HepG2 (cell line): ENCODE results near the gene RASIP1. TPM values are rescaled to one million over a fixed set of nuclear protein-coding genes. Genes with fewer than 3 reads are reported as not detected.

ENCODE experiments used
- ATF5 ChIP-seq: sonication (generic); formaldehyde crosslinking; IDR thresholded peaks from 2 replicates; pipeline ENCODE4 v1.4.0; 2020; ENCODE audit warnings: mild to moderate bottlenecking, low read depth, missing genetic modification reagents
- FOXP4 ChIP-seq: sonication (generic); formaldehyde crosslinking; IDR thresholded peaks from 2 replicates; pipeline ENCODE4 v1.4.0; 2020; ENCODE audit warnings: missing genetic modification reagents
- KIAA2018 ChIP-seq: sonication (generic); formaldehyde crosslinking; IDR thresholded peaks from 2 replicates; pipeline ENCODE4 v1.5.0; 2020; ENCODE audit warnings: mild to moderate bottlenecking, missing genetic modification reagents, borderline replicate concordance
- MLXIP ChIP-seq: sonication (generic); formaldehyde crosslinking; IDR thresholded peaks from 2 replicates; pipeline ENCODE4 v1.9.0; 2021; ENCODE audit warnings: missing genetic modification reagents, borderline replicate concordance
- SMAD3 ChIP-seq: sonication (generic); formaldehyde crosslinking; IDR thresholded peaks from 2 replicates; pipeline ENCODE4 v1.4.0; 2020; ENCODE audit warnings: missing genetic modification reagents
- SP2 ChIP-seq: sonication (generic); formaldehyde crosslinking; IDR thresholded peaks from 2 replicates; pipeline ENCODE4 v1.5.1; 2020; ENCODE audit warnings: mild to moderate bottlenecking, missing genetic modification reagents
- THYN1 ChIP-seq: sonication (generic); formaldehyde crosslinking; IDR thresholded peaks from 2 replicates; pipeline ENCODE4 v1.8.1; 2023; ENCODE audit warnings: low read depth, mild to moderate bottlenecking, moderate library complexity, missing genetic modification reagents, borderline replicate concordance
- ZKSCAN5 ChIP-seq: sonication (generic); formaldehyde crosslinking; IDR thresholded peaks from 2 replicates; pipeline ENCODE4 v1.5.1; 2020; ENCODE audit warnings: mild to moderate bottlenecking, missing genetic modification reagents
- ZKSCAN8 ChIP-seq: IDR thresholded peaks from 2 replicates; pipeline ENCODE4 v1.6.1; 2016; ENCODE audit warnings: borderline replicate concordance, missing genetic modification reagents, missing compliant biosample characterization
- ZMAT3 ChIP-seq: sonication (generic); formaldehyde crosslinking; conservative IDR thresholded peaks from 2 replicates; pipeline ENCODE4 v1.7.0; 2021; ENCODE audit warnings: missing genetic modification reagents
- ZNF430 ChIP-seq: sonication (generic); formaldehyde crosslinking; IDR thresholded peaks from 2 replicates; pipeline ENCODE4 v1.9.0; 2021; ENCODE audit warnings: mild to moderate bottlenecking, missing genetic modification reagents
- ZNF431 ChIP-seq: sonication (generic); formaldehyde crosslinking; IDR thresholded peaks from 2 replicates; pipeline ENCODE4 v1.9.0; 2022; ENCODE audit warnings: missing genetic modification reagents, low read depth, mild to moderate bottlenecking, borderline replicate concordance
- ZNF468 ChIP-seq: sonication (generic); formaldehyde crosslinking; IDR thresholded peaks from 2 replicates; pipeline ENCODE4 v1.8.0; 2022; ENCODE audit warnings: mild to moderate bottlenecking, moderate library complexity, missing genetic modification reagents
- polyA plus RNA-seq, 8 experiments: library from polyadenylated mRNA; depleted of rRNA in 3 of 8; stranded (reverse) in 7 of 8; unstranded in 1 of 8; fragments of >200 nt; fragmentation: Illumina TruSeq in 4 of 8; extraction: Trizol in 4 of 8; gene quantifications; 2 replicates each; pipeline versions ENCODE4 v1.2.1 to v1.2.3, GENCODE V29; 2011 to 2016; ENCODE audit warnings: low read depth in 4 of 8, missing spikeins in 1 of 8, mixed read lengths in 1 of 8; ENCODE audit not compliant: insufficient read depth in 1 of 8
- total RNA-seq, 5 experiments: library from RNA; depleted of rRNA; stranded (reverse); fragments of >200 nt; fragmentation: Illumina TruSeq; extraction: Trizol; gene quantifications; 2 replicates each; pipeline ENCODE4 v1.2.3, GENCODE V29; 2016; ENCODE audit warnings: low read depth in 1 of 5

RASIP1 gene
- total and polyA plus RNA-seq, 2 of the 13 experiments (the other 11 are each of a cell fraction or from before 2014, with no cell fraction given), result 0.44 to 0.58 TPM

- TF ChIP-seq KIAA2018 (CRISPR knock-in tag) (no peak), ZNF430 (CRISPR knock-in tag) (no peak), ZMAT3 (CRISPR knock-in tag) (no peak), ZNF431 (CRISPR knock-in tag) (no peak), SP2 (CRISPR knock-in tag) (no peak), THYN1 (CRISPR knock-in tag) (no peak), ATF5 (CRISPR knock-in tag) (no peak), MLXIP (CRISPR knock-in tag) (no peak), ZNF468 (CRISPR knock-in tag) (no peak), ZKSCAN8 (CRISPR knock-in tag) (no peak), SMAD3 (CRISPR knock-in tag) (no peak), FOXP4 (CRISPR knock-in tag) (peak; percentile 67), ZKSCAN5 (CRISPR knock-in tag) (no peak)
Observed at GRCh38 chr19:48780631-48781391, 40.4 kb upstream of the RASIP1 start (continued).
